ENCODE measurements around the gene SLC41A3.
"Not testable (repeated sequence)": the region's sequence is repeated elsewhere in the genome, so short reads cannot be mapped to it uniquely, and the experiment has no call there.

SLC41A3 gene

DNA sequence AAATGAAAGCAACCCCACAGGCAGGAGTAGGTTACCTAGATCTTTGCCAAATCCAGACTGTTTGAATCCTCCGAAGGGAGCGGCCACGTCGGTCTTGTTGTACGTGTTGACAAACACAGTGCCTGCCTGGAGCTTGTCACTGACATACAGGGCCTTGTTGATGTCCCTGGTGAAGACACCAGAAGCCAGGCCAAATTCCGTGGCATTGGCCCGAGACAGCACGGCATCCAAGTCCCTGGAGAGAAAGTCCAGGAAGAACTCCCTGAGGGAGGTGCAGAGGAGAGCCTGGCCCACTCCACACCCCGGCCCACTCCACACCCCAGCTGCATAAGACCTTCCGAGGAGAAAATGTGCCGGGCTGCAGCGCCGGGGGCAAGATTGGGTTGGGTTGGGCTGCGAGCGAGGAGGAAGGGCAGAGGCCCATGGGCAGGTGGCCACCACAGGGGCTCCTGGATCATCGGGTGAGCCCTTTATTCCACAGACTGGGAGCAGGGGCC lies 21.8 kb upstream of the SLC41A3 start:
- DNase-seq = no peak

DNA sequence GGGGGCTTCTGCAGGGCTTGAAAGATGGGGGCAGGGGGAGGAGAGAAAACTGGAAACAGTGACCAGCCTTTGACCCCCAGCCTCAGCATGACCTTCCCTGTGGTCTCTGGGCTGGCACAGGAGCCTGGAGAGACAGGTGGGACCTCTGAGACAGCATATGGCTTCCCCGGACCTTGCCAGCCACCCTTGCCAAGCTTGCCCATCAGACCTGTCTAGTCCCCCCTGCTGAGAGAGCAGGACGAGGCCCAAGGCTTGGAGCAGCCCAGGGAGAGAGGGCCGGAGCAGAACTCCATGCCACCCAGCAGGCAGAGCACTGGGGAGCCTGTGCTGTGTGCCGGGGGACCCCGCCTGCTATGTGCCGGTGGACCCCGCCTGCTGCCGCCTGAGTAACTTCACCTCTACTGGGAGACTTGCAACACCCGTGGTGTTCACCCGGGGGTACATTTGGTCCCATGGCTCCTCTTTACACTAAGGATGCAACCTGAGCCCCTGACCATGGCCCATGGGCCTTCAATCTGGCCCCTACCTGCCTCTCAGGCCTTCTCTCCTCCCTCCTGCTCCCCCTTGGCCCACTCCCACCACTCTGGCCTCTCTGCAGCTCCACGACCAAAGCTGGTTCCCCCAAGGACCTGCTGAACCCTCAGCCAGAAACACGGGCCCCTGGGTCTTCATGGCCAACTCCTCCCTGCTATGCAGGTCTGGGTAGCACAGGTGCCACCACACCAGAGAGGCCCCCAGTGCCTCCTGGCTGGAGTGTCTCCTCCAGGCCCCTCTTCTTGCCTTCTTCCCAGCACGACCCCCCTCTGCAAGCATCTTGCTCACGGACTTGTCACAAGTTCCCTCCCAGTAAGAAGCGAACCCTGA lies 21.1 kb upstream of the SLC41A3 start:
- DNase-seq = no peak

DNA sequence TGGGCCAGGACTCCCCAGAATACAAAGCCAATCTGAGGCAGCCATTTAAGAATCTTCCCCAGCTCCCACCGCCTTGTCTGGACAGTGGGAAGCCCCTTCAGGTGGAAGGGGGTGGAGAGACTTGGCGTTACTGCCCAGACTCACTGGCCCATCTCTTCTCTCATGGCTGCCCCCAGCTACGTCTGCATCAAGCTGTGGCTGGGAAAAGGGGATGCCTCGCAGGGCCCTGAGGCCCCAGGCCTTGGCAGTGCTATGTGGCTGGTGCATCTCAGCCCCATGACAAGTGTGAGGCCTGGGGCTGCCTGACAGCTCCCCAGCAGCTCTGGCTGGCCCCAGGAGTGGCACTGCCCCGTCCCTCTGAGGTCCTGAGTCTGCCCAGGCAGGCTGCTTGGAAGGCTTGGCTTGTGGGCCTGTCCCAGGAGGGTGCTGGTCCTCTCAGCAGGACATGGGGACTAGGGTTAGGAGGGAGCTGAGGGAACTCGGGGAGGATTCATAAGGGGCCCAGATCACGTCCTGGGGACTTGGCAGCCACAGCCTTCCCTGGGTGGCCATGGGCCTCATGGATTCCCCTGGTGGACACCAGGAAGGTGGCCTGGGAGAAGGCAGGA lies 20.2 kb upstream of the SLC41A3 start:
- DNase-seq = no peak

DNA sequence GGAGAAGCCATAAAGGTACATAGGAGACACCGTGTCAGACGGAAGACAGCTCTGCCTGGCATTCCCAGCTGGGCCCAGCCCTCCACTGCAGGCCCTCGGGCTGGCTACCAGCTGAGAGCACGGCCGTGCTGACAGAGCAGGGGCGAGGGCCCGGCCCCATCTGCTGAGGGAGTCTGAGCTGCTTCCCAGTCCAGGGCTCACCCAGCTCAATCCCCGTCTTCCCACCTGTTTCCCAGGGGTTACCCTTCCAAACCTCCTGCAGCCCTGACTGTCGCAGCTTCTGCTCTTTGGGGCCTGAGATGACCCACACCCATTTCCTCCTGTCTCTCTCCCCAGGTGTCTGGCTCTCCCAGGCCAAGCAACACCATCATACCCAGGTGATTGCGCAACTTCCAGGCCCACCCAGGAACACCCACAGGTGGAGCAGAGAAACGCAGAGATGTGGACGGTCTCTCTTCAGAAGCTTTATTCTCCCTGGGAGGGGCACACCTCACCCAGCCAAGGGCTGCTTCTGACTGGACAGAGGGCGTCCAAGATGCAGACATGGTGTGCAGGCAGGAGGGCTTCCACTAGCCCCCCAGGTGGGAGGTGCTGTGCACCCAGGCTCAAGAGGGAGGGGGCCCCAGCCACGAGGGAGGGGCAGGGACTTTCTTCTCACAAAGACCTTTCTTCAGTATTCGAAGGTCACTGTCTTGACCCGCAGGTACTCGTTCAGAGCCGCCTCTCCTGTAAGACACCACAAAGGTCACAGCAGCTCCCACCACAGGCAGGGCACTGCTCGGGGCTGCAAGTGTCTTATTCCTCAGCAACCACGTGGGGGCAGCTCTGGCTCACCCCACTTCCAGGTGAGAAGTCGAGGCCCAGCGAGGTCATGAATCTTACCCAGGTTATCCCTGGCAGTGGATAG lies 19.4 kb upstream of the SLC41A3 start:
- no peak for DNase-seq

- no peak for DNase-seq
Observed at GRCh38 chr3:126102530-126102951, 18.6 kb upstream of the SLC41A3 start.

GRCh38 chr3:126102011-126102410 lies 18.1 kb upstream of the SLC41A3 start:
- no peak for DNase-seq

DNA sequence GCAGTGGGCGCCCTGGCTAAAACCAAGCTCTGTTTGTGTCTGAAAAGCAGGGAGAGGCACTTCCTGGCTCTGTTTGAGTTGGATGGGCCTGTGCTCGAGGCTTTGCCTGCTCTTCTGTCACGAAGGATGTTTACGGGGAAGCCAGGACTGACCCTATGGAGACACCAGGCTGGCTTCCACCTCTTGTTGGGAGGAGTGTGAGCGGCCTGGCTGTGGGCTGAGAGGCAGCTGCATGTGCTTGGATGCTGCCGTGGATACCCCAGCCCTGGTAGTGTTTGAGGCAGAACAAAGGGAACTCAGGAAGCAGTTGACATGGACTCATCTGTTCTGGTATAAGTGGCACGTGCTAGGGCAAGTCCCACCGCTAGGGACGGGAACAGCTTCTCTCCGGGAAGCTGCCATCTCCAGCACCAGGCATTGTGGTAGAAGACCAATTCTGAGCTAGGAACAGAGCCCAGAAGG lies 17.6 kb upstream of the SLC41A3 start:
- no peak for DNase-seq

- no peak for DNase-seq
Observed at GRCh38 chr3:126100634-126101301, 16.8 kb upstream of the SLC41A3 start.

GRCh38 chr3:126100269-126100633 lies 16.3 kb upstream of the SLC41A3 start:
- no peak for DNase-seq

GRCh38 chr3:126098391-126098858 lies 14.5 kb upstream of the SLC41A3 start:
- DNase-seq = no peak

DNA sequence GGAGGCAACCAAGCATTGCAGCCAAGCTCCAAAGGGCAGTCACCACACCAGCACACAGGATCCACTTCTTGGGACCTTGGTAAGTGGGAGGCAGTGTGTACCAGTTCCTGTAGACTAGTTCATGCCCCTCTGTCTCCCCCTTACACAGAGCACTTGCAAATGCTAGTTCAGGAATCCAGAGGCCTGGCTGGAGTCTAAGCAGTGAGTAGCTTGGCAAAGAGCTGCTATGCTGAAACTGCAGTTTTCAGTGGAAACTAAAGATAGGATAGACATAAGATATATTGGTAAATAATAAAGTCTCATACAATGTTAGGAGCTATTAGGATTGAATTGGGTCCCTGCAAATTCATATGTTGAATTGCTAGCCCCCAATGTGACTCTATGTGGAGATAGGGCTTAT lies 13.9 kb upstream of the SLC41A3 start:
- no peak for DNase-seq

DNA sequence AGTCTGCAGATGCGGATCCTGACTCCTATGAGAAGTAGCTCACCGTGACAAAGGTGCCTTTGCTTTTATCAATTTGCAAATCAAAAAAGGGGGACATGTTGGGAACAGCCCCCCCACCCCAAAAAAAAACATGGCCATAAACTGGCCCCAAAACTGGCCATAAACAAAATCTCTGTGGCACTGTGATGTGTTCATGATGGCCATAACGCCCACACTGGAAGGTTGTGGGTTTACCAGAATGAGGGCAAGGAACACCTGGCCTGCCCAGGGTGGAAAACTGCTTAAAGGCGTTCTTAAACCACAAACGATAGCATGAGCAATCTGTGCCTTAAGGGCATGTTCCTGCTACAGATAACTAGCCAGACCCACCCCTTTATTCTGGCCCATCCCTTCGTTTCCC lies 12.3 kb upstream of the SLC41A3 start:
- not testable (repeated sequence) for DNase-seq

- not testable (repeated sequence) for DNase-seq
Observed at GRCh38 chr3:126092128-126092527, 8.2 kb upstream of the SLC41A3 start.

GRCh38 chr3:126087552-126088175 lies 3.7 kb upstream of the SLC41A3 start:
- DNase-seq = peak; percentile 16

GRCh38 chr3:126085841-126086240 lies 1.9 kb upstream of the SLC41A3 start:
- DNase-seq = no peak

DNA sequence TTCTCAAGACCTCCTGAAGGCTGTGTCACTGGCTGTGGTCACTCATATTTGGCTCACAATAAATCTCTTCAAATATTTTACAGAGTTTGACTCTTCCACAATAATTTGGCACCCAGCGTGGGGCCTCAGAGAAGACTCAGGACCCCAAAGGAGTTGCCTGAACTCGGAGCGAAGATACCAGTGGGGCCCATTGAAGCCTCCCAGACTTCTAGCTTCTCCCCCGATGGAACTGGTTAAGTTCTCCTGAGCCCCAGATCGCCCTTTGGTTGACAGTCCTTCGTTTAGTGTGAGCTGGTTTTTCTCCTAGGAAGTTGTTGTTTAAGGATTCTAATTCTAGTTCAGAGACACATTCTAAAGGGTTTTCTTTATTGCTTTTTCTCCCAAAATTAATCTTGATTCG lies 1.4 kb upstream of the SLC41A3 start:
- DNase-seq = no peak

GRCh38 chr3:126084768-126085180 lies 850 bp upstream of the SLC41A3 start:
- peak; percentile 37 for DNase-seq

DNA sequence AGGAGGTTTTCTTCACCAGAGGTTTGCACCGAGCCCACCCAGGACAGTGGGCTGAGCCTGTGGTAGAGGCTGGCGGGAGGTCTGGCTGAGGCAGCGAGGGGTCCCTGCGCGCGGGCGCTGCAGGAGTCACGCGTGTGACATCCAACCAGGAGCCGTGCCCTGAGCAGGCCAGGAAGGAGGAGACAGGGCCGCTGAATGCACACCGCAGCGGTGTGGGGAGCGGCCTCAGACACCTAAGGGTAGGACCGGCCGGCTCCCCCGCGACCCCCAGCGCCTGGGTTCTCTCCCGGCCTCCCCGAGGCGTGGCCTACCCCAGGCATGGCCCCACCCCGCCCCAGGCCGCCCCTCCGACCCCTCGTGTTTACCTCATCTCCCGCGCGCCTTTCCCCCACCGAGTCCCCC lies 412 bp downstream of the SLC41A3 start:
- DNase-seq = peak; percentile 69

DNA sequence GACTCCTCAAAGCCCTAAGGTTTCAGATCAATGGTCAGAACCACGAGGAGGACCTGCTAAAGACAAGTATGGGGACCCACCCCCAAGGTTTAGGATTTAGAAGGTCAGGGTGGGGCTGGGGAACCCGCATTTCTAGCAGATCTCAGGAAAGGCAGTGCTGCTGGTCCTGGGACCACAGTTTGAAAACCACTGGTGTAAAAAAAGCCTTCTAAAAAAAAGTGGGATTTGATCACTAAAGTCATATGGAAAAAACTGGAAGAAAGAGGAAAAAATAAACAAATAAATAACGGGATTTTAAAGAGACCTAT lies 832 bp downstream of the SLC41A3 start:
- no peak for DNase-seq

DNA sequence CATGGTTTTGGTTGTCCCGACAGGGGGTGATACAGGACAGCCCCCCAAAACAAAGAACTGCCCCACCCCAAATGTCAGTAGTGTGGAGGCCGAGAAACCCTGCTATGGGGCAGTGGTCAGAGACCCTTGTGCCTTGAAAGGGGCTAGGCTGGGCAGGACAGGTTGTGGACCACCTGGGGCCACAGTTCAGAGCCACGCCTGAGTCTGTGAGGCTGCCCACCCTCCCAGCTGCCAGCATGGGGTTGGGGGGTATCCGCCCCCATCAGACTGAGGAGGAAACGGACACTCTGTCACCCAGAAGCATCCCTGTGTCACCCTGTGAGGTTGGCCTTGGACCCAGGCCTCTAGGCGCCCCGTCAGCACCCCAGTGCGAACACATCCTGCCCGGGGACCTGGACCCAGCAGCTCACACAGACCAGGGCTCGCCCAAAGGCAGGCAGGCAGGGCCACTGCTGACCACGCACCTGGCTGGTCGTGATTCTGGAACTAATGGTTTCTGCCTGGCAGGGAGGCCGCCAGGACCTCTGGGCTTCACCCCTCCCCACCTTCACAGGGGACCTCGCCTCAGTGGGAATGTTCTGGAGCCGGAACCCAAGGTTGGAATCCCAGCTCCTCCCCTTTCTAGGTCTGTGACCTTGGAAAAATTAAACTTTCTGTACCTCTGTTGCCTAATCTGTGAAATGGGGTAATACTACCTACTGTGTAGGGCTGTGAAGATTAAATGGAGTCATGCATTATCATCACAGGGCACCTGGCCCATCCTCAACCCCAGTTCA lies 1.4 kb downstream of the SLC41A3 start:
- DNase-seq = peak; percentile 26

DNA sequence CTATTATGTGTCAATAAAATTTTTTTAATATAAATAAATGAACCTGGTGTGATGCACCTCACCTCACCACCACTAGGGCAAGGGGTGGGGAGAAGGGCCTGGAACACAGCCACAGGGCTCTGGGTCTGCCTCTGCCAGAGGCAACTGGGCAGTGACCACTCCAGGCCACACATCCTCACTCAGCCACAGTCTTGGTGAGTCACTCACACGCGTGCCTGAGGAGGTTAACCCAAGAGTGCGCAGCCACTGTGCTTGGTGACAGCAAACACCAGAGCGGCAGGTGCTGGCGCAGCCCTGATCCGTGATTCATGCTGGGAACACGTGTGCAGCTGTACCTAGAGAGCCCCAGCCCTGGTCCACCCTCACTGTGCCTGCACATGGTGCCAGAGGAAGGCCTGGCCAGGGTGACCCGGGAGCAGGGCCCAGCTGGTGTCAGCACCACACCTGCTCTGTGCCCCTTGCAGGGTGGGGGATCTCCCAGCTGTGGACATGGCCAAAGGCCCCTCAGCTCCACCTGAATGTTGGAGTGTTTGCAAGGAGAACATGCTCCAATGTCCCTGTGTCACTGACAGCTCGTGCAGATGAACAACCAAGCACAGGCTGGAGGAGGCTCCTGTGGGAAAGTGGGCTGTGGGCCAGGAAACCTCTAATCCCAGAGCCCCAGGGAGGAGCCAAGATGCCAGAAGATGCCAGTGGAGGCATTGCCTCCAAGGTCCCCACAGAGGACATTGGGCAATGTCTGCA lies 2.1 kb downstream of the SLC41A3 start:
- peak; percentile 96 for DNase-seq
